Esophagus squamous epithelium (tissue), 4 donors: Measurements from ENCODE around the gene UGT1A9.

Source experiments
- POLR2A ChIP-seq, 4 donors: fragments of 450-650 bp; IDR thresholded peaks; one replicate each; pipeline ENCODE4 v1.6.1; 2017; ENCODE audit warnings: antibody characterized with exemption in 4 of 4, mild to moderate bottlenecking in 4 of 4, moderate library complexity in 3 of 4
- TF ChIP-seq, protein P1 (sequence below), 6 experiments: fragments of 450-650 bp in 4 of 6; fragments of 200-600 bp in 2 of 6; sonication (generic) in 2 of 6; IDR thresholded peaks; one replicate each; pipeline ENCODE4 v1.5.1; 2016 to 2019; ENCODE audit warnings: antibody characterized with exemption in 6 of 6, mild to moderate bottlenecking in 4 of 6, moderate library complexity in 4 of 6

DNA sequence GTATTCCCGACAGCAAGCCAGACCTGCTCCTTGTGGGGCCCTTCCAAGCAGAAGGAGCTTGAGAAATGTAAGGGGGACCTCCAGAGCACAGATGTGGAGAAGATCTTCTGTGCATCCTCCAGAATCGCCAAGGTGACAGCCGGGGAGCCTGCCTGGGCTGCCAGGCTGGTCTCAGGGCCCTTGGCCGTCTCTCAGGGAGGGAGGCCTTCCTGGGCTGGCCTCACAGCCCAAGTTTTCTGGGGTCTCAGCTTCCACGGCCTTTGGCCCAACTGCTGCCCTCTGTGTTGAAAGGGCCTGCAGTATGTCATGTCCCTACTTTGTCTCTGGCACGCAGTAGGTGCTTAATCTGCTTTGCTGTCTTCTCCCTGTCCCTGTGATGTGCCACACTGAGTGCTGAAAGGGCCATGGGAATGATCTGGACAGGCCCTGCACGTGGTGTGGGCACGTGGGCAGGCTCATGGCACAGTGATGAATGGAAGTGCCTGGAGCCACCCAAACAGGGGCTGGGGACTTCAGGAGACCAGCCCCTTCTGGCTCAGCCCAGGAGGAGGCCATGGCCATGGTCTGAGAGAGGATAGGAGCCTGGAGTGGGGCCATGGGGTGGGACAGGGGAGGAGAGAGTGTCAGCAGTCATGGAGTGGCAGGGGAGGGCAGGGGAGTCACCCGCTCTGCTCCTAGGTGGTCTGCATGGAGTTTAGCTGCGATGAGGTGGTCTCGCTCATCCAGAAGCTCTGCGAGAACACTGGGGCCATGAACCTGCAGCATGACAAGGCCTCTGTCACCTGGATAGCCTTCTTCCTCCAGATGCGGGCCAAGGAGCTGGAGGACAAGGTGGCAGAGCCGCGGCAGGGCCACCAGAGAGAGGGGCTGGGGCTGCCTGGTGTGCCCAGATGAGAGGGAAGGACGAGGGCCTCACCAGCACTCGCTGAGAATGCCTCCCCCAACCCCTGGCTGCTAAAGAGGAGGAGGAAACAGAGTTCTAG is 147.2 kb downstream of the UGT1A9 start:
- TF ChIP-seq, protein P1, sequence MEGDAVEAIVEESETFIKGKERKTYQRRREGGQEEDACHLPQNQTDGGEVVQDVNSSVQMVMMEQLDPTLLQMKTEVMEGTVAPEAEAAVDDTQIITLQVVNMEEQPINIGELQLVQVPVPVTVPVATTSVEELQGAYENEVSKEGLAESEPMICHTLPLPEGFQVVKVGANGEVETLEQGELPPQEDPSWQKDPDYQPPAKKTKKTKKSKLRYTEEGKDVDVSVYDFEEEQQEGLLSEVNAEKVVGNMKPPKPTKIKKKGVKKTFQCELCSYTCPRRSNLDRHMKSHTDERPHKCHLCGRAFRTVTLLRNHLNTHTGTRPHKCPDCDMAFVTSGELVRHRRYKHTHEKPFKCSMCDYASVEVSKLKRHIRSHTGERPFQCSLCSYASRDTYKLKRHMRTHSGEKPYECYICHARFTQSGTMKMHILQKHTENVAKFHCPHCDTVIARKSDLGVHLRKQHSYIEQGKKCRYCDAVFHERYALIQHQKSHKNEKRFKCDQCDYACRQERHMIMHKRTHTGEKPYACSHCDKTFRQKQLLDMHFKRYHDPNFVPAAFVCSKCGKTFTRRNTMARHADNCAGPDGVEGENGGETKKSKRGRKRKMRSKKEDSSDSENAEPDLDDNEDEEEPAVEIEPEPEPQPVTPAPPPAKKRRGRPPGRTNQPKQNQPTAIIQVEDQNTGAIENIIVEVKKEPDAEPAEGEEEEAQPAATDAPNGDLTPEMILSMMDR (IDR thresholded peaks at IDR 0.05): no peak
- TF ChIP-seq POLR2A (IDR thresholded peaks at IDR 0.05): no peak
